Stimulated activated CD4-positive, alpha-beta T cell treated with anti-CD3 and anti-CD28 coated beads, TNF-alpha, amount 100 ng/mL, for 48 hours (primary cell): ENCODE results near the gene TMA7B.
"Not testable (repeated sequence)": the region's sequence is repeated elsewhere in the genome, so short reads cannot be mapped to it uniquely, and the experiment has no call there.

Source experiments
- DNase-seq, 3 donors: peaks; one replicate each; pipeline ENCODE4 v3.0.0-alpha.2; 2020; ENCODE audit warnings: low read depth in 3 of 3

The TMA7B gene

DNA sequence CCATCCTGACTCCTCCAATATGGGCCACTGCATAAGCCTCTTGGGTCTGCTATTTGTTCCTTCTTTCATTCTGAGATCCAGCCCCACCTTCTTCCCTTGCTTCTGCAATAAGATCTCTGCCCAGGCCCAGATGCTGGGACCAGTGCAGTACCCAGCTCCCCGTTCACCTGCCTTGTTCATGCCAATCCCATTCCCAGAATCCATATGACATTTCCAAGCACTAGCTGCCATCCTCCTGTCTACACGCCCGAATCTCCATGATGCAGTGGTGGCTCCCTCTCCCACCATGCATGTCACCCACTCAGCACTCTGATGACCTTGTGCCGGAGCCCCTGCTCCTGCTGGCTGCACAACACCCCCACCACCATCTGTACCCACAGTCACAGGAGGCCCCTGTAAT lies 23.1 kb downstream of the TMA7B start:
- no peak for DNase-seq

DNA sequence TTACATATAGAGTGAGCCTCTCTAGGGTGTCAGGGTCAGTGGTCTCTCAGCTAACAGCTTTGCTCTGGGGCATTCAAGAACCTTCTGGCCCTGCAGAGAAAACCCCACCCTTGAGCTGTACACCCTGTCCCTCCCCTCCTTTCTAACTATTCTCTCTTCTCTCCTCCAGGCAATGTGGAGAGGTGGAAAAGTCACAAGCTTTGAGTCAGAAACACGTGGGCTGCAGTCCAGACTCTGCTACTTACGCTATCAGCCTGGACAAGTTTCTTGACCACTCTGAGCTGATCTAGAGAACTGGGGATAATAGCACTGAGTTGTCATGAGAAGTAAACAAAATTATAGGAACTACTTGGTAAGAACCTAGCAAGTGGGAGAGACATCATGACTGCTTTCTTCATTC lies 23.8 kb downstream of the TMA7B start:
- DNase-seq: no peak

DNA sequence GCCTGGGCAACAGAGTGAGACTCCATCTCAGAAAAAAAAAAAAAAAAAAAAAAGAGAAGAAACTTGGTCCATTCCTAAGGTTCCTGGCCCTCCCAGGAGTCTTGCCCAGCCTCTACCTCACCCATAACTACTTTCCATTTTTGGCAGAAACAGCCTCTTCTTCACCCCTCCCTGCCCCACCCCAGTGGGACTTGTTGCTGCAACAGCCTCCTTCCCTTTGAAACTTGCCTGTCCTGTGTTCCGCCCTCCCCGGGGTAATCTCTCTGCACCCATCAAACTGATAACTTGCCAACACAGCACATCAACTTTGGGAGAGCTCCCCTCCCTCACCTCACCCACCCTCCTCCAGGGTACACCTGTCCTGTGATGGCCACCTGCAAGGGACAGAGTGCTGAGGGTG lies 24.5 kb downstream of the TMA7B start:
- no peak for DNase-seq

DNA sequence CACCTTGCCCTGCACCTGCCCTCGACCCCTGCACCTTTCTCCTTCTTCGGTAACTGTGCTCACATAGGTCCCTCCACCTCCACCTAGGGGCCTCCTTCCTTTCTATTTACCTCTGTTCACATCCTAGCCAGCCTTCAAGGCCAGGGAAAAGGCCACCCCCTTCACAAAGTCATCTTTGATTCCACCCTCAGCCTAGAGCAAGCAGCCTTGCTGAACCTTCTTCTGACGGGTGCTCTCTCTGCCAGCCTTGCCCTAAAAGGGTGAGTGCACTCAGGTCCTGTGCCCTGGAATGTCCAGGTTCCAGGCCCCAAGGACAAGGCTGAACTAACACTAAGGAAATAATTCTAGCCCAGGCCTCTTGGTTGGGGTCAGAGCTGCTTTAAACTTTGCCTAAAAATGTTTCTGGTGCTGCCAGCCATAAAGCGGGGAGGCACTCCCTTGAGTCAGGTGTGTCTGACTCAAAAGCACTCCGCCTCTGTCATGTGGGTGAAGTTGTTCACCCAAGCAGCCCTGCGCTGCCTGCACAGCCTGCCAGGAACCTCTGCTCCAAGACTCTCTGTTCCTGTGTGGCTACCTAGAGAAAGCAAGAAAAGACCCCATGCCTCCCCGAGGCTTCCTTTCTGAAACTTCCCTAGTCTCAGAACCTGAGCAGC lies 25.3 kb downstream of the TMA7B start:
- DNase-seq: no peak

DNA sequence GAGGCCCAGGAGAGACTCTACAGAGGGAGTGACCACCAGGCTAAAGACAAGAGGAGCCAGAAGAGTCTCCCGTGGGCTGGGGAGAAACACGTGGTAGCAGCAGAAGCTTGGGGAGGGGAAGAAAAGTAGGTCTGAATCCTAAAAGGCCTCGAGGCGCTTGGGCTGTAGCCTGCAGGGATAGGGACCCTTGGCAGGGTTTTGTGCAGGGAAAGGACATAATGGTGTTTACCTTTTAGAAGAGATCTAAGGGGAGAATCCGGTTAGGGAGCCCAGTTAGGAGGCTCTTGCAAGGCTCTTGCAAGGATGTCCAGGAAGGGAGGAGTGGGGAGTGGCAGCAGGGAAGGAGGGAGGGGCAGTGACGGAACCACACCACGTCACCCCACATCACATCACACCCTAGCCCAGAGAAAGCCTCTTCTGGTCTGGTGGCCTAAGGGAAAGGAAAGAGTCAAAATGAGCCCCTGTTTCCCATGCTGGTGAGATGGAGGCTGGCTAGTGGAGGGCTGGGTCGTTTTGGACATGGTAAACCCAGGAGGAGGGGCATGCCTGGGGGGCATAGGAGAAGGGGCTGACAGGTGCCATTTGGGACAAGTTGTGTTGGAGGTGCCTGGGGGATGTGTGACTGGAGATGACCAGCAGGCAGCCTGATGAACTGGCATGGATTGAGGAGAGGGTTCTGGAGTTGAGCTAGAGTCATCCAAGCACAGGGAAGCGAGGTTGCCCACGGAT lies 28.4 kb downstream of the TMA7B start:
- no peak for DNase-seq

GRCh38 chr22:39989633-39990032 lies 29.4 kb downstream of the TMA7B start:
- DNase-seq: no peak

- DNase-seq: no peak
Measured at GRCh38 chr22:39990686-39991085, 30.5 kb downstream of the TMA7B start.

DNA sequence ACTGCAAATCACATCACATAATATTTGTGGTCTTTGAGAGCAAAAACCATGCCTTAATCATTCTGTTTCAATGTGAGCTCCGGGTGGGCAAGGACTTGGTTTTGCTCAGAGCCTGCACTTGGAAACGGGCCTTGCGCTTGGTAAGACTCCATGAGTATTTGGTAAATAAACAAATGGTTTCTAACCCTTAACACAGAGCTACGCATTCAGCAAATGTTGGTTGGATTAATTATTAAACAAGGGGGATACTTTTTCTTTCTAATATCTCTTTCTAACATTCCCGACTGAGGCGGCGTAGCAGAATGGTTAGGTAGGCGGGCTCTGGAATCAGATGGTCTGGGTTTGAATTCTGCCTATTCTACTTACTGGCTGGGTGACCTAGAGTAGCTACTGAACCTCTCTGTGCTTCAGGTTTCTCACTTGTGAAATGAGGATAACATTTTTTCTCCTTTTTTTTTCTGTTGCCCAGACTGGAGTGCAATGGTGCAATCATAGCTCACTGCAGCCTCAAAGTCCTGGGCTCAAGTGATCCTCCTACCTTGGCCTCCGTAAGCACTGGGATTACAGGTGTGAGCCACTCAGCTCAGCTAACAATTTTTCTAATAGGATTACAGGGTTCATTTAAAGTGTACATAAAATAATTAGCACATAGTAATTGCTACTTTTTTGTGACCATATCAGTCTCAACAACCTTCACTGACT lies 31.1 kb downstream of the TMA7B start:
- DNase-seq: no peak

DNA sequence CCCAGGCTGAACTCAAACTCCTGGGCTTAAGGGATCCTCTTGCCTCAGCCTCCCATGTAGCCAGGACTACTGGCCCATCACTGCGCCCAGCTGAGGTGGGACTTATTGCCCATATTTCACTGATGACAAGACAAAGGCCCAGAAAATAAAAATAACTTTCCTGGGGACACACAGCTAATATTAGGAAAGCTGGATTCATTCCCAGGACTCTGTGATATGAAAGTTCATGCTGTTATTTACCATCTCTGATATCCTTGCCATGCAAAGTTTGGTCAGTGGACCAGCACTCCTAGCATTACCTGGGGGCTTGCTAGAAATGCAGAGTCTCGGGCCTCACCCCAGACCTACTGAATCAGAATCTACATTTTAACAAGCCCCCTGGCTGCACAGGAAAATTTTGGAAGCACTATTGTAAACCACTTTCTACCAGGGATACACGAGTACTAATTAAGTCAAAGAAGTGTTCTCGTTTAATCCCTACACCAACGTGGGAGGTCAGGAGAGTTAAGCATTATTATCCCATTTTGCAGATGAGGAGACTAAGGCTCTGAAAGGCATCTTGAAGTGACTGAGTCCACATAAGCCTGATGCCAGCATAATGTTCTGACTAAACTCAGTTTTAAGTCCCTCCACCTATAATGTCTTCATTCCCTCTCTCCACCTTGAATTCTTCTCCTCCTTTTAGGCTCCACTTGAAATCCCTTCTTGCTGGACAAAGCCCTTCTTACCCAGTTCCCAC lies 32.1 kb downstream of the TMA7B start:
- no peak for DNase-seq

GRCh38 chr22:39992894-39993293 lies 32.7 kb downstream of the TMA7B start:
- not testable (repeated sequence) for DNase-seq

- DNase-seq: peak in 2 of 3 donors; percentile 21 to 45
Measured at GRCh38 chr22:39994041-39994565, 33.9 kb downstream of the TMA7B start.

- peak in 1 of 3 donors; percentile 38 for DNase-seq
Measured at GRCh38 chr22:39994566-39995392, 34.6 kb downstream of the TMA7B start, which contains the start of gene FAM83F. Gene FAM83F, plus strand, starts transcription at chr22:39994954. Its CDS starts 89 bp downstream, at chr22:39995043.

DNA sequence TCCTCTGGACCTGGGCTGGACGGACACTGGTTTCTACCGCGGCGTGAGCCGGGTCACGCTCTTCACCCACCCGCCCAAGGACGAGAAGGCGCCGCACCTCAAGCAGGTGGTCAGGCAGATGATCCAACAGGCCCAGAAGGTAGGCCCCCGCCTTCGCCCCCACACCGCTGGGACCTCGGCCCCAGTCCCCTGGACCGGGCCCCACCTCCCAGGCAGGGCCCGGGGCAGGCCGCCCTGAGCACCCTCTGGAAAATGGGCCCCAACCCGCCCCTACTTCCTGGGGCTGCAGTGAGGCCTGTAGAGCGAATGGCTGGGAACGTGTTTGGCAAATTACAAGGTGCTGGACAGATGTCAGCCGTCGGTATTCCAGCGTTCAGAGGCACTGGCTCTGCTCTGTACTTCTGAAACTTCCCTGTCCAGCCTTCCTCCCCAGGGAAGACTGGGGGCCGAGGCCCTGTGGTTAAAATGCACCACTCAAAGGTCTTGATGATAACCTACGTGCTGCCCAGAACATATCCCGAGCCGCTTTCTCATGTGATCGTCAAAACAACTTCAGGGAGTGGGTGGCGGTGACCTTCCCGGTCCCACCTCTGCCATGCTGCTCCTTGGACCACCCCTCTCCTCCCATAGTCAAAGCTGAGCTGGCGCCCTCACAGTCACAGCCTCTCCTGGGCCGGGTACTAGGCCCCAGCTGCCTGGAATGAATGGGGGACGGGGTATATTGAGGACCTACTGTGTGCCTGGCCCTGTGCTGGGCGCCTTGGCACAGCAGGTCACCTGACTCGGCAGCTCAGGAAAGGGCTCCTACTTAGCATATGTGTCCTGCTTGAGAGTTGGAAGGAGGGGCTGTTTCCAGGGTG lies 35.4 kb downstream of the TMA7B start:
- DNase-seq: no peak

DNA sequence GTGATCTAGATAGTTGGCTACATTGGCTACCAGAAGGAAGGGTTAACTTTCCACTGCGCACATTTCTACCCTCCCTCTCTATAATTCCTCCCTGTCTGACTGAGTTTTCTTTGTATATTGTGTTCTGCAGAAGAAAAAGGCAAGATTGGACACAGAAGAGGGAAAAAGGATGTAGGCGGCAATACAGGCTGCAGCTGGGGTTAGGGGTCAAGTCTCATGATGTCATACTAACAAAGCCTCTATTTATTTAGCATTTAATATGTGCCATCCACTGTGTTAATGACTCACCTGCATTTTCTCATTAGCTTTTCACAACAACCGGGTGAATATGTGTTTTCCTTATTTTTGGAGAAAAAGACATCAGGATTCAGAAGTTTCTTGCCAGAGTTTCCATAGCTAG lies 36.5 kb downstream of the TMA7B start:
- DNase-seq: no peak

GRCh38 chr22:39997421-39997820 lies 37.2 kb downstream of the TMA7B start:
- no peak for DNase-seq

GRCh38 chr22:39997939-39998726 lies 37.9 kb downstream of the TMA7B start:
- no peak for DNase-seq

DNA sequence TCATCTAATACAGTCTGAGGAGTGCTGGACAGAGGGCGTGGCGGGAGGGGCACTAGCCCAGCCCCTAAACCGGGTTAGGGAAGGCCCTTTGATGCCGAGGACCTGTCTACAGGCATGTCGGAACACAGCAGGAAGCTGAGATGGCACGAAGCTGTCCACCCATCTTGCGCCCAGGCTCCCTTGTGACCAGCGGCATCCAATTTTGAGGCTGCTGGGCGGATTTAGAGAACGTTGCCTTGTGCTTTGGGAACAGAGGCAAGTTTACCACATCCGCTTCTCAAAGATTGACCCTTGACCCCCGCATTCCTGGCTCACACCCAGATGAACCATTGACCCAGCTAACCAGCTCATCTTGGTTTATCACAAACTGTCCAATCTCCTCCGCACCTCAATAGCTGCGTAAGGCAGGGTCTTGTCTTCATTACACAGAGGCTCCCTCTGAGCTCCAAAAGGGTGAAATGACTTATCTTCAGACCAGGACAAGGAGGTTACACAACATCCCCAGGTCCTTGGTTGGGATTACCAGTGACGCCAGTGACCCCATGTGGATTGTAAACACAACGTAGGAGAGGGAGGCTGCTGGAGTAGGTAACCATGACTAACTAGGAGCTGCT lies 39.1 kb downstream of the TMA7B start:
- DNase-seq: no peak

DNA sequence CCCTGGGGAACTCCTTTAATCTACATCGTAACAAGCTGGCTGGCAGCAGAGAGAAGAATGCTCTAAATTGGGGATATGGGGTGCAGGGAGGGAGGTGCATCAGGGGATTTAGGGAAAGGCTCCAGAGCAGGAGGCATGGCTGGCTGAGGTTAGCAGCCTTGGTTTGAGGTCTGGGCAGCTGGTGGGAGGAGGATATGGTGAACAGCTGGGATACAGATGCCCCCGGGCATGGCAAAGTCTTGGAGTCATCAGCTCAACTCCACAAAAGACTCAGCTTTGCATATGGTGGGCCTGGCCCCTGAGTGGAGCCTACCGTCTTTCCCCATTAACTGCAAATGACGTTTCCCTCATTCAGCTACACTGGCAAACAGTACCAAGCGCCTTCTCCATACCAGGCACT lies 40.0 kb downstream of the TMA7B start:
- DNase-seq: no peak

GRCh38 chr22:40001106-40001505 lies 40.9 kb downstream of the TMA7B start:
- no peak for DNase-seq
